Osteocyte (in vitro differentiated cells): ENCODE data around the gene C10orf71. TPM values are rescaled to one million over a fixed set of nuclear protein-coding genes. Genes with fewer than 3 reads are reported as not detected.

Experiments
- DNase-seq: peaks from one replicate; pipeline ENCODE4 v3.0.0; 2021; ENCODE audit warnings: mixed read lengths; ENCODE audit not compliant: unreplicated experiment; ENCODE audit errors: extremely low spot score
- H3K27ac Mint-ChIP-seq: one replicate; pipeline ENCODE4 v1.8.0; 2021; ENCODE audit warnings: mild to moderate bottlenecking, mixed read lengths; ENCODE audit not compliant: unreplicated experiment
- H3K27me3 Mint-ChIP-seq: one replicate; pipeline ENCODE4 v1.8.0; 2021; ENCODE audit warnings: mixed read lengths; ENCODE audit not compliant: unreplicated experiment
- H3K36me3 Mint-ChIP-seq: one replicate; pipeline ENCODE4 v1.8.0; 2021; ENCODE audit warnings: mixed read lengths; ENCODE audit not compliant: unreplicated experiment
- H3K4me1 Mint-ChIP-seq: one replicate; pipeline ENCODE4 v1.8.0; 2021; ENCODE audit warnings: mixed read lengths; ENCODE audit not compliant: unreplicated experiment
- H3K4me3 Mint-ChIP-seq: one replicate; pipeline ENCODE4 v1.8.0; 2021; ENCODE audit warnings: mild to moderate bottlenecking, moderate library complexity, mixed read lengths; ENCODE audit not compliant: unreplicated experiment
- H3K9me3 Mint-ChIP-seq: one replicate; pipeline ENCODE4 v1.8.0; 2021; ENCODE audit warnings: mixed read lengths; ENCODE audit not compliant: unreplicated experiment
- total RNA-seq: library from RNA; stranded (reverse); gene quantifications from 2 replicates; pipeline ENCODE4 v1.2.1, GENCODE V29; 2021
- TF ChIP-seq, protein P1 (sequence below): fragments of 200-600 bp; sonication (generic); IDR thresholded peaks from 2 replicates; pipeline ENCODE4 v1.5.0; 2021; ENCODE audit warnings: antibody characterized with exemption, mild to moderate bottlenecking, moderate library complexity

The C10orf71 gene
- total RNA-seq, 1 donor from 2014 or later: not detected

- Mint-ChIP-seq H3K4me3 (no peak overlapping the region), H3K4me1 (no peaks in the 10 kb centered on the region)
Observed at GRCh38 chr10:49260644-49261296, 38.2 kb upstream of the C10orf71 start.

GRCh38 chr10:49263591-49263990 is 35.4 kb upstream of the C10orf71 start:
- peaks cover 21% of the 10 kb centered on the region for H3K27me3 Mint-ChIP-seq
- peaks cover 23% of the 10 kb centered on the region for H3K9me3 Mint-ChIP-seq
- peaks cover 6% of the 10 kb centered on the region for H3K36me3 Mint-ChIP-seq
- H3K4me3 Mint-ChIP-seq: no peak overlapping the region
- TF ChIP-seq, protein P1, sequence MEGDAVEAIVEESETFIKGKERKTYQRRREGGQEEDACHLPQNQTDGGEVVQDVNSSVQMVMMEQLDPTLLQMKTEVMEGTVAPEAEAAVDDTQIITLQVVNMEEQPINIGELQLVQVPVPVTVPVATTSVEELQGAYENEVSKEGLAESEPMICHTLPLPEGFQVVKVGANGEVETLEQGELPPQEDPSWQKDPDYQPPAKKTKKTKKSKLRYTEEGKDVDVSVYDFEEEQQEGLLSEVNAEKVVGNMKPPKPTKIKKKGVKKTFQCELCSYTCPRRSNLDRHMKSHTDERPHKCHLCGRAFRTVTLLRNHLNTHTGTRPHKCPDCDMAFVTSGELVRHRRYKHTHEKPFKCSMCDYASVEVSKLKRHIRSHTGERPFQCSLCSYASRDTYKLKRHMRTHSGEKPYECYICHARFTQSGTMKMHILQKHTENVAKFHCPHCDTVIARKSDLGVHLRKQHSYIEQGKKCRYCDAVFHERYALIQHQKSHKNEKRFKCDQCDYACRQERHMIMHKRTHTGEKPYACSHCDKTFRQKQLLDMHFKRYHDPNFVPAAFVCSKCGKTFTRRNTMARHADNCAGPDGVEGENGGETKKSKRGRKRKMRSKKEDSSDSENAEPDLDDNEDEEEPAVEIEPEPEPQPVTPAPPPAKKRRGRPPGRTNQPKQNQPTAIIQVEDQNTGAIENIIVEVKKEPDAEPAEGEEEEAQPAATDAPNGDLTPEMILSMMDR: no peak
- DNase-seq: peak; percentile 34
- H3K4me1 Mint-ChIP-seq: no peaks in the 10 kb centered on the region
- no peak overlapping the region for H3K27ac Mint-ChIP-seq

More at GRCh38 chr10:49260644-49261296, 38.2 kb upstream of the C10orf71 start:
- no peak overlapping the region for H3K27ac Mint-ChIP-seq
- peaks cover 10% of the 10 kb centered on the region for H3K9me3 Mint-ChIP-seq
- TF ChIP-seq, protein P1: no peak
- peak; percentile 56 for DNase-seq
- H3K27me3 Mint-ChIP-seq: peaks cover 12% of the 10 kb centered on the region
- H3K36me3 Mint-ChIP-seq: no peaks in the 10 kb centered on the region

- Mint-ChIP-seq H3K9me3 (peaks cover 23% of the 10 kb centered on the region), H3K36me3 (peaks cover 6% of the 10 kb centered on the region), H3K4me3 (no peak overlapping the region), H3K27ac (no peak overlapping the region), H3K27me3 (peaks cover 24% of the 10 kb centered on the region), H3K4me1 (no peaks in the 10 kb centered on the region)
- TF ChIP-seq, protein P1: no peak
- DNase-seq: peak; percentile 73
Observed at GRCh38 chr10:49264177-49264677, 34.7 kb upstream of the C10orf71 start.

DNA sequence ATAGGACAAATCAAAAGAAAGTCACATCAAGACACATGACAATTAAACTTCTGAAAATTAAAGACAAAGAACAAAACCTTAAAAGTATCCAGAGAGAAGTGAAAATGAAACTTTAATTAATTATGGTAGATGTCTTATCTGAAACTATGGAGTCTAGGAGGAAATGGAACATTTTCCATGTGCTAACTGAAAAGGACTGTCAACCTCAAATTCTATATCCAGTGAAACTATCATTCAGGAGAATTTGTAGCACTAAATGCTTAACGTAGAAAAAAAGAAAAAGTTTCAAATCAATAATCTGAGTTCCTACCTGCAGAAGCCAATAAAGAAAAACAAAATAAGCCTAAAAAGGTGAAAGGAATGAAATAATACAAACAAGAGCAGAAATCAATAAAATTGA is 33.1 kb upstream of the C10orf71 start:
- DNase-seq: no peak
- Mint-ChIP-seq H3K36me3 (peaks cover 6% of the 10 kb centered on the region), H3K4me3 (no peak overlapping the region), H3K4me1 (no peaks in the 10 kb centered on the region), H3K27me3 (peaks cover 24% of the 10 kb centered on the region), H3K27ac (no peak overlapping the region), H3K9me3 (peaks cover 23% of the 10 kb centered on the region)
- TF ChIP-seq, protein P1: no peak

GRCh38 chr10:49268185-49268584 is 30.8 kb upstream of the C10orf71 start:
- Mint-ChIP-seq H3K27ac (no peak overlapping the region), H3K4me1 (peaks cover 12% of the 10 kb centered on the region), H3K36me3 (peaks cover 6% of the 10 kb centered on the region), H3K9me3 (peaks cover 23% of the 10 kb centered on the region), H3K27me3 (peaks cover 22% of the 10 kb centered on the region), H3K4me3 (no peak overlapping the region)
- DNase-seq: no peak
- TF ChIP-seq, protein P1: no peak
